Keratinocyte (primary cell): ENCODE measurements around the gene NUDT6. TPM values are rescaled to one million over a fixed set of nuclear protein-coding genes. Genes with fewer than 3 reads are reported as not detected.

Experiments used
- DNase-seq: peaks from one replicate; pipeline ENCODE4 v3.0.0-alpha.2; 2011; ENCODE audit warnings: low read depth, missing footprints, low spot score
- FAIRE-seq: peaks from 2 replicates; lab custom pipeline; 2011; peaks lifted over from hg19 to GRCh38; lab: Jason Lieb, UNC
- H2AFZ ChIP-seq: 2 replicates; pipeline ENCODE4 v1.6.0; 2012; ENCODE audit warnings: low read length, control low read depth, inconsistent platforms; ENCODE audit not compliant: control insufficient read depth
- H3K27ac ChIP-seq: 2 replicates; pipeline ENCODE4 v1.5.1; 2011; ENCODE audit warnings: low read length; ENCODE audit not compliant: control insufficient read depth, insufficient read depth
- H3K27me3 ChIP-seq: 3 replicates; pipeline ENCODE4 v1.6.0; 2011; ENCODE audit warnings: low read length; ENCODE audit not compliant: control insufficient read depth, insufficient read depth; ENCODE audit errors: extremely low read depth
- H3K36me3 ChIP-seq, 2 experiments: 2 replicates in 1 of 2; 3 replicates in 1 of 2; pipeline ENCODE4 v1.5.1; 2011; ENCODE audit warnings: low read length in 2 of 2, mild to moderate bottlenecking in 1 of 2; ENCODE audit not compliant: control insufficient read depth in 2 of 2, insufficient read depth in 2 of 2; ENCODE audit errors: extremely low read depth in 1 of 2
- H3K4me1 ChIP-seq: 3 replicates; pipeline ENCODE4 v1.5.1; 2011; ENCODE audit warnings: low read length; ENCODE audit not compliant: control insufficient read depth, insufficient read depth; ENCODE audit errors: extremely low read depth
- H3K4me2 ChIP-seq: 3 replicates; pipeline ENCODE4 v1.6.0; 2011; ENCODE audit warnings: low read depth, low read length; ENCODE audit not compliant: control insufficient read depth, insufficient read depth; ENCODE audit errors: extremely low read depth
- H3K4me3 ChIP-seq, 3 experiments: fragments of 200-600 bp in 1 of 3; sonication (generic) in 1 of 3; 2 replicates in 2 of 3; 3 replicates in 1 of 3; pipeline ENCODE4 v1.5.1; 2011 to 2016; ENCODE audit warnings: low read length in 3 of 3, mild to moderate bottlenecking in 3 of 3, control low read depth in 2 of 3, inconsistent platforms in 1 of 3, low read depth in 1 of 3, mixed read lengths in 1 of 3, mixed run types in 1 of 3, moderate library complexity in 1 of 3; ENCODE audit not compliant: control insufficient read depth in 2 of 3, insufficient read depth in 2 of 3; ENCODE audit errors: extremely low read depth in 1 of 3
- H3K79me2 ChIP-seq: 2 replicates; pipeline ENCODE4 v1.6.0; 2012; ENCODE audit warnings: low read length; ENCODE audit not compliant: control insufficient read depth, insufficient read depth
- H3K9ac ChIP-seq: 3 replicates; pipeline ENCODE4 v1.6.0; 2011; ENCODE audit warnings: low read length; ENCODE audit not compliant: control insufficient read depth, insufficient read depth; ENCODE audit errors: extremely low read depth
- H3K9me1 ChIP-seq: 3 replicates; pipeline ENCODE4 v1.6.0; 2011; ENCODE audit warnings: low read length; ENCODE audit not compliant: control insufficient read depth, insufficient read depth; ENCODE audit errors: extremely low read depth
- H3K9me3 ChIP-seq: 2 replicates; pipeline ENCODE4 v1.5.1; 2012; ENCODE audit warnings: low read depth, low read length; ENCODE audit not compliant: control insufficient read depth
- H4K20me1 ChIP-seq: 3 replicates; pipeline ENCODE4 v1.6.0; 2011; ENCODE audit warnings: low read length; ENCODE audit not compliant: control insufficient read depth, insufficient read depth; ENCODE audit errors: extremely low read depth
- EZH2 ChIP-seq: IDR thresholded peaks from one replicate; pipeline ENCODE4 v1.6.1; 2012; ENCODE audit warnings: inconsistent platforms, mild to moderate bottlenecking, low read length, moderate library complexity
- dilution Hi-C: fragments of 300-500 bp; cut with MboI; formaldehyde crosslinking; loops from one replicate; pipeline ENCODE4 v1.7.0; 2020; ENCODE audit warnings: low sequenced_read_pairs; ENCODE audit not compliant: extremely low pct_ligation_motif_present
- polyA plus RNA-seq, 5 experiments: library from polyadenylated mRNA; depleted of rRNA in 3 of 5; stranded (reverse) in 3 of 5; stranded (forward) in 1 of 5; unstranded in 1 of 5; fragments of >200 nt; gene quantifications; 1 replicate in 1 of 5; 2 replicates in 3 of 5; 3 replicates in 1 of 5; pipeline versions ENCODE4 v1.2.1 to v1.2.3, GENCODE V29; 2011 to 2012; ENCODE audit warnings: missing spikeins in 2 of 5, low read depth in 1 of 5, low replicate concordance in 1 of 5
- TF ChIP-seq, protein P1 (sequence below), 3 experiments: IDR thresholded peaks in 1 of 3; conservative IDR thresholded peaks in 1 of 3; optimal IDR thresholded peaks in 1 of 3; 2 replicates in 2 of 3; 3 replicates in 1 of 3; pipeline versions ENCODE3 to v1.5.1; 2011; ENCODE audit warnings: low read length in 3 of 3, mild to moderate bottlenecking in 3 of 3, moderate library complexity in 2 of 3, control low read depth in 1 of 3, inconsistent platforms in 1 of 3; ENCODE audit not compliant: insufficient read depth in 2 of 3; ENCODE audit errors: extremely low read depth in 1 of 3

Gene NUDT6
- polyA plus RNA-seq, 1 donor (not counting 4 experiments of a cell fraction or from before 2014, with no cell fraction given), result 6.9 TPM

DNA sequence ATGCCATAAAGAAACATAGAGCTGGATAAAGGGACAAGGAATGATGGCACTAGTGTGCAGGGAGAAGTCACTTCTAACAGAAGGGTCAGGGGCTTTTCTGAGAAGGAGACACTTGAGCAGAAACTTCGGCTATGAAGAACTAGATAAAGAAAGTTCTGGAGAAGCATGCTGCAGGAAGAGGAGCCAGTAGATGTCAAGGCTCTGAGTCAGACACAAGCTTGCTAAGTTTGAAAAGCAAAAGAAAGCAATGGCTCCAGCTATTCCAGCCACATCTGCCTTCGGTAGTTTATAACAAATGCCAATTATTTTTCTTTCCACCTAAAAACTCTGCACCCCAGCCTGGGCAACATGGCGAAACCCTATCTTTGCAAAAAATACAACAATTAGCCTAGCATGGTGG, 7.5 kb downstream of the NUDT6 start:
- Histone ChIP-seq H3K9me1 (no peaks in the 10 kb centered on the region), H4K20me1 (no peaks in the 10 kb centered on the region), H3K4me1 (peaks cover 3% of the 10 kb centered on the region), H3K27ac (no peak overlapping the region), H3K36me3 (no peaks in the 10 kb centered on the region), H3K79me2 (no peaks in the 10 kb centered on the region), H3K9ac (no peak overlapping the region), H2AFZ (no peak overlapping the region), H3K27me3 (no peaks in the 10 kb centered on the region), H3K4me2 (no peak overlapping the region), H3K4me3 (no peak overlapping the region), H3K9me3 (no peaks in the 10 kb centered on the region)
- FAIRE-seq, result peak; percentile 26
- dilution Hi-C loops, result loop anchor here (25.0 kb wide), 1 partner anchor 153 kb away; no protein-coding TSS in a partner anchor
- no peak for DNase-seq
- TF ChIP-seq, protein P1, sequence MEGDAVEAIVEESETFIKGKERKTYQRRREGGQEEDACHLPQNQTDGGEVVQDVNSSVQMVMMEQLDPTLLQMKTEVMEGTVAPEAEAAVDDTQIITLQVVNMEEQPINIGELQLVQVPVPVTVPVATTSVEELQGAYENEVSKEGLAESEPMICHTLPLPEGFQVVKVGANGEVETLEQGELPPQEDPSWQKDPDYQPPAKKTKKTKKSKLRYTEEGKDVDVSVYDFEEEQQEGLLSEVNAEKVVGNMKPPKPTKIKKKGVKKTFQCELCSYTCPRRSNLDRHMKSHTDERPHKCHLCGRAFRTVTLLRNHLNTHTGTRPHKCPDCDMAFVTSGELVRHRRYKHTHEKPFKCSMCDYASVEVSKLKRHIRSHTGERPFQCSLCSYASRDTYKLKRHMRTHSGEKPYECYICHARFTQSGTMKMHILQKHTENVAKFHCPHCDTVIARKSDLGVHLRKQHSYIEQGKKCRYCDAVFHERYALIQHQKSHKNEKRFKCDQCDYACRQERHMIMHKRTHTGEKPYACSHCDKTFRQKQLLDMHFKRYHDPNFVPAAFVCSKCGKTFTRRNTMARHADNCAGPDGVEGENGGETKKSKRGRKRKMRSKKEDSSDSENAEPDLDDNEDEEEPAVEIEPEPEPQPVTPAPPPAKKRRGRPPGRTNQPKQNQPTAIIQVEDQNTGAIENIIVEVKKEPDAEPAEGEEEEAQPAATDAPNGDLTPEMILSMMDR (optimal IDR thresholded peaks at IDR 0.05 in 1 of 3, IDR thresholded peaks at IDR 0.05 in 1 of 3, conservative IDR thresholded peaks at IDR 0.05 in 1 of 3; ENCODE audit: extremely low read depth in 1 of 3, insufficient read depth in 2 of 3, low read length in 3 of 3), result no peak
- TF ChIP-seq EZH2, result no peak

DNA sequence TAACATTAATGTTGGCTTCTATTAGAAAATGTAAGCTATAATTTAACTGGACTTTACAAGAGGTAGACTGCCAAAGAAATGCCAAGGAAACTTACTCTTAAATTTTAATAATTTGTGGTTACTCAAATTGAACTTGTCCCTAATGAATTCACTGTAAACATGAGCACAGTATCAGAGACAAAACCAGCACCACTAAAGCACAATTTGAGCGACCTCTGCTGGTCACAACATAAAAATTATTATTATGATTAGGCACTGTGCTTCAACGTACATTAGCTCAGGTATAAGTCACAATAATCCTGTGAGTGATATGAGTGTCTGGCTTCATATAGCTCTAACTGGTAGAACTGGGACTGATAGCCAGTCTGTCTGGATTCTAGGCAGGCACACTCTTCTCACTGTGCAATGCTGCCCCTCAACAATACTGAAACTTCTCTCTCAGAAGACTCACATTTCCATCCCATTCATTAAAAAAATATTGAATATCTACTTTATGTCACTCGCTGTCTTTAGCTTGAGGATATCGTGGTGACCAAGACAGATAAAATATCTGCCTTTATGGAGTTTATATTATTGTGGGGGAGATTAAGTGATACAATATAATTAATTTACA, 8.0 kb downstream of the NUDT6 start:
- no peak overlapping the region for H2AFZ ChIP-seq
- dilution Hi-C loops, result loop anchor here (25.0 kb wide), 1 partner anchor 152 kb away; no protein-coding TSS in a partner anchor
- no peaks in the 10 kb centered on the region for H3K9me1 ChIP-seq
- FAIRE-seq, result peak; percentile 53
- no peaks in the 10 kb centered on the region for H3K9me3 ChIP-seq
- H3K4me2 ChIP-seq, result no peak overlapping the region
- no peak overlapping the region for H3K9ac ChIP-seq
- no peaks in the 10 kb centered on the region for H3K27me3 ChIP-seq
- no peaks in the 10 kb centered on the region for H3K79me2 ChIP-seq
- peaks cover 3% of the 10 kb centered on the region for H3K4me1 ChIP-seq
- no peak overlapping the region for H3K4me3 ChIP-seq
- H3K36me3 ChIP-seq, result no peaks in the 10 kb centered on the region
- no peak overlapping the region for H3K27ac ChIP-seq
- TF ChIP-seq, protein P1 (optimal IDR thresholded peaks at IDR 0.05 in 1 of 3, IDR thresholded peaks at IDR 0.05 in 1 of 3, conservative IDR thresholded peaks at IDR 0.05 in 1 of 3; ENCODE audit: extremely low read depth in 1 of 3, insufficient read depth in 2 of 3, low read length in 3 of 3), result peak in 2 of 3 experiments; percentile 39 to 42
- TF ChIP-seq EZH2, result no peak
- DNase-seq, result peak; percentile 17
- no peaks in the 10 kb centered on the region for H4K20me1 ChIP-seq
